Activated naive CD8-positive, alpha-beta T cell treated with anti-CD3 and anti-CD28 coated beads, Interleukin-2, amount 10 ng/mL, durations not matched to agents 7 days and 5 days (primary cell): ENCODE measurements around the gene ROBO1. TPM values are rescaled to one million over a fixed set of nuclear protein-coding genes. Genes with fewer than 3 reads are reported as not detected.

Experiments used
- ATAC-seq: fragments of 150-1000 bp; cut with Tn5 transposase; one replicate; pipeline ENCODE4 v1.10.0; 2021; ENCODE audit warnings: low read depth, moderate library complexity
- POLR2A ChIA-PET: fragments of 350-600 bp; sonication (Branson Sonifier 250); formaldehyde crosslinking; loops from one replicate; lab custom pipeline; 2021; ENCODE audit warnings: antibody characterized with exemption; lab: Charles Lee
- DNase-seq: peaks from one replicate; pipeline ENCODE4 v3.0.0; 2021
- H3K27ac Mint-ChIP-seq: one replicate; pipeline ENCODE4 v1.8.0; 2022; ENCODE audit warnings: mild to moderate bottlenecking, mixed read lengths
- H3K27me3 Mint-ChIP-seq: one replicate; pipeline ENCODE4 v1.8.0; 2022; ENCODE audit warnings: mild to moderate bottlenecking, moderate library complexity, mixed read lengths
- H3K36me3 Mint-ChIP-seq: one replicate; pipeline ENCODE4 v1.8.0; 2021; ENCODE audit warnings: mild to moderate bottlenecking, mixed read lengths
- H3K4me1 Mint-ChIP-seq: one replicate; pipeline ENCODE4 v1.8.0; 2021; ENCODE audit warnings: mixed read lengths
- H3K4me3 Mint-ChIP-seq: one replicate; pipeline ENCODE4 v1.8.0; 2022; ENCODE audit warnings: mild to moderate bottlenecking, moderate library complexity, mixed read lengths
- H3K9me3 Mint-ChIP-seq: one replicate; pipeline ENCODE4 v1.8.0; 2021; ENCODE audit warnings: mixed read lengths
- total RNA-seq, 2 experiments: library from RNA; stranded (reverse); gene quantifications; one replicate each; pipeline ENCODE4 v1.2.3, GENCODE V29; 2021

The ROBO1 gene
- total RNA-seq, 2 experiments from 2014 or later = 5.3 to 5.4 TPM

DNA sequence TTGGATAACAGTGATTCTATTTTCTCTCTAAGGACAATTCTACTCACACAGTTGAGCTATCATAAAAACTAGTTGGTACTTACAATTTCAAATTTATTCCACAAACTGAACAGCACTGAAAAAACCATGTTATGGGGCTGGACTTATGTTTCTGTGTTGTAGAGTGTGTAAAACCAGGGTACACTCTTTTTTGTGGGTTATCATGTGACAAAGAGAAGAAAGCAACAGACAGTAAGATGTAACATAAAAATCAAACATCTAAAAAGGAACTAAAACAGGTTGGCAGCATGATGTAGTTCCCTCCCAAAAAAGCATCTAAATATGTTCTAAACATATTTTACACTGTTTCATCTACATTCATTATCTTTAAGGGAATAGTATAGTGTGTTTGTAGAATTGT is 757.9 kb downstream of the ROBO1 start:
- Mint-ChIP-seq H3K9me3 (no peaks in the 10 kb centered on the region), H3K27ac (no peak overlapping the region), H3K4me3 (no peak overlapping the region), H3K36me3 (no peaks in the 10 kb centered on the region), H3K4me1 (peaks cover 4% of the 10 kb centered on the region), H3K27me3 (no peaks in the 10 kb centered on the region)
- DNase-seq (no peak), ATAC-seq (no peak)
- POLR2A ChIA-PET = interaction anchor here (0.6 to 1.0 kb wide), 2 partner anchors 9 to 236 kb away, joined by 3 read pairs; no protein-coding TSS in a partner anchor

DNA sequence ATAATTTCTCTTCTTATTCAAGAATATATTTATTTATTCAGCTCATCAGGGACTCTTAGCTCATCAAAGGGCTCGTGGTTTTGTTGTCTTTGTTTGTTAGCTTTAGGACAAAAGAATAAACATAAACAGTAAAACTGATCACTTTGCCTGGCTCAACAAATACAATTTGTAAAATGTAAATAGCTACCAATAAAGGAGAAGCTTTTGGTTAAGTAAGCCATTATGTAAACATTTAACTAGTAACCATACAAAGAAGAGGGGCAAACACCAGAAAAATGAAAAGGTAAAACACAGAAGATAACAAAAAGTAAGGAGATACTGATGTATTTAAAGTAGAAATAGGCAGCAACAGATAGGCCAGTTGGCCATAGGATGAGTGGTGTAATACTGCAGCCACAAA is 761.7 kb downstream of the ROBO1 start:
- Mint-ChIP-seq H3K27me3 (no peaks in the 10 kb centered on the region), H3K4me1 (peaks cover 4% of the 10 kb centered on the region), H3K9me3 (no peaks in the 10 kb centered on the region), H3K27ac (no peak overlapping the region), H3K4me3 (no peak overlapping the region), H3K36me3 (no peaks in the 10 kb centered on the region)
- DNase-seq (no peak), ATAC-seq (no peak)
- POLR2A ChIA-PET = no interaction called here

DNA sequence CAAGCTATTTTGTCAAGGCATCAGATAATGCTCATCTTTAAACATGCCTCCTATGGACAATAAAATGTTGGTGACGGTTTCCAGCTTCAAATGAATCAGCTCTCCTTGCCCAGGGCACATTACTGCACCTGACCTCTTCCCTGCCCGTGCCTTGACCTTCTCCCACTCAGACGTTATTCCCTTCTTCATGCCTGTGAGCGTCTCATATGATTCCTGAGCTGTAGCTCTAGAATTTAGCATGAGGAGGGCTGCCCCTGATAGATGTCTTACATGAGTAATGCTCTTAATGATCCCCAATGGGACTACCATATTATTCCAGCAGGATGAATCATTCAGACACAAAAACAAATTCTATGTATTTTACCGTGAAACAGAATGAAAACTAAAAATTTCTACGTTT is 762.7 kb downstream of the ROBO1 start:
- ATAC-seq (no peak), DNase-seq (no peak)
- Mint-ChIP-seq H3K27me3 (no peaks in the 10 kb centered on the region), H3K27ac (no peak overlapping the region), H3K4me3 (no peak overlapping the region), H3K9me3 (no peaks in the 10 kb centered on the region), H3K4me1 (peaks cover 3% of the 10 kb centered on the region), H3K36me3 (no peaks in the 10 kb centered on the region)
- POLR2A ChIA-PET = no interaction called here

DNA sequence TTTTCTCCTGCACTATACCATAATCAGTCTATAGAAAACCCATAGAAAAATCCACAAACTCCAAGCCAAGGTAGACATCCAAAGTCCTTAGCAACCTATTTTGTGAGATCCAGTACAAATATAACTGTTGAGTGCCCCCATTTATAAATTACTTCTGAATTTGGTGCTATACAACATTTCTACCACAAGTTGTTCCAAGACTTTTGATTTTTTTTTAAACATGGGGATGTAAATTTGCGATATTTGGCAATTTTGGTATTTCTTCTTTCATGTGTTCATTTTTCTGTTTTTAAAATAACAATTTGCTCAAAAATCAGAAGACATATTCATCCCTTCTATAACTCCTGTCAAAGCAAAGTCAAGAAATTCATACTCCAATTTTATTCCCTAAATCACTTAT is 763.8 kb downstream of the ROBO1 start:
- Mint-ChIP-seq H3K9me3 (no peaks in the 10 kb centered on the region), H3K4me3 (no peak overlapping the region), H3K27me3 (no peaks in the 10 kb centered on the region), H3K36me3 (no peaks in the 10 kb centered on the region), H3K27ac (no peak overlapping the region), H3K4me1 (no peaks in the 10 kb centered on the region)
- DNase-seq (no peak), ATAC-seq (no peak)
- POLR2A ChIA-PET = no interaction called here

DNA sequence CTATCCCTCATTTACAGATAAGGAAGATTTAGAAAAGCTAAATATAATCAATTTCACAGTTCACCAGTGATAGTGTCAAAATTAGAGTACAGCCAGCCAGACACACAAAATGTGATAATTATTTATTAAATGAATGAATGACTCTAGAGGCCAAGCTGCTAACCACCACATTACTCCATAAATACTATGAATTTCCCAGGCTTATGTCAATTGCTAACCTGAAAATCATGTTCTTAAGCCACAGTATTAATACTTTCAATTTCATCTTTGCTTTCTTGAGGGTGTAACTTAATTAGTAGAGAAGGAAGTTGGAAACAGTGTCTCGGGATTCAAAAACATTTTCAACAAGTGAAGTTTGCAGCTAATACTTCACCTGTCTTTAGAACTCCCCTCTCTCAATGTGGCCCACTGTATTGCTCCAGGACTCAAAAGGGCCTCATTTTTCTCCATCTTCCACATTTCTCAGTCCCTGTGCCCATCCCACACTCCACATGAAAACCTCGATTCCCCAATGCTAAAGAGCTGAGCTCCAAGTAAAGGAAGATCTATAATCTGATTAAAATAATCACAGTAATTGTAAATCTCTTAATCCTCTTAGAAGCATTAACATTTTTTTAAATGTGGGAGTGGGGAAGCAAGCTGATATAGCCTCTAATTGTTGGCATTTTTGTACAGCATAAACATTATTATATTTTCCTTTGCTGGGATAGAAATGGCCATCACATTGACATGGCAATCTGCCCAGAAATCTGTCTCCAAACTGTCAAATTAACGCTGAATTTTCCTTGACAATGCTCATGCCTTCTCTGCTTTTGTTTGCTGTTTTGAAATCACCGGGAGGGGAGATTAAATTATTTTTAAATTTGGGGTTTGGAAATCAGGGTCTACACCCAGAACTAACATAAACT is 765.1 kb downstream of the ROBO1 start:
- H3K4me1 Mint-ChIP-seq = no peaks in the 10 kb centered on the region
- POLR2A ChIA-PET = no interaction called here
- no peaks in the 10 kb centered on the region for H3K27me3 Mint-ChIP-seq
- no peaks in the 10 kb centered on the region for H3K36me3 Mint-ChIP-seq
- DNase-seq (no peak), ATAC-seq (no peak)
- no peak overlapping the region for H3K4me3 Mint-ChIP-seq
- H3K27ac Mint-ChIP-seq = no peak overlapping the region
- no peaks in the 10 kb centered on the region for H3K9me3 Mint-ChIP-seq

DNA sequence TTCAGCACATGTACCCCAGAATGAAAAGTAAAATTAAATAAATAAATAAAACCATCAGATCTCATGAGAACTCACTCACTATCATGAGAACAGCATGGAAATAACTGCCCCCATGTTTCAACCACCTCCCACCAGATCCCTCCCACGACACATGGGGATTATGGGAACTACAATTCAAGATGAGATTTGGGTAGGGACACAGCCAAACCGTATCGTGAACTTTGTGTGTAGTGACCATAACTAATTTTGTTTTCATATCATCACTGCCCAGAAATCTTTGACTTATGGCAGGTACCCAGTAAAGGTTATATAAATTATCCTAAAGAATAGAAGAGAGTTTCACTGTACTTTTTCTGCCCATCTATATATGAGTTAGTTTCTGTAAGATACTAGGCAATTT is 766.5 kb downstream of the ROBO1 start:
- no peaks in the 10 kb centered on the region for H3K9me3 Mint-ChIP-seq
- ATAC-seq (no peak), DNase-seq (no peak)
- H3K4me3 Mint-ChIP-seq = no peak overlapping the region
- POLR2A ChIA-PET = no interaction called here
- H3K36me3 Mint-ChIP-seq = no peaks in the 10 kb centered on the region
- H3K27ac Mint-ChIP-seq = no peak overlapping the region
- no peaks in the 10 kb centered on the region for H3K4me1 Mint-ChIP-seq
- no peaks in the 10 kb centered on the region for H3K27me3 Mint-ChIP-seq

DNA sequence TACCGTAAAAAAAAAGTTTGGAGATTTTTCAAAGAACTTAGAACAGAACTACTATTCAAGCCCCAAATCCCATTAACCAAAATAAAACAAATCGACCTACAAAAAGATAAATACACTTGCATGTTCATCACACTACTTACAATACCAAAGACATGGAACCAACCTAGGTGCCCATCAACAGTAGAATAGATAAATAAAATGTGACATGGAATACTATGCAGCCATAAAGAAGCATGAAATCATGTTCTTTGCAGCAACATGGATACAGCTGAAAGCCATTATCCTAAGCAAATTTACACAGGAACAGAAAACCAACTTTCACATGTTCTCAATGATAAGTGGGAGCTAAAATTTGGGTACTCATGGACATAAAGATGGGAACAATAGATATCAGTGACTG is 768.7 kb downstream of the ROBO1 start:
- Mint-ChIP-seq H3K36me3 (no peaks in the 10 kb centered on the region), H3K27me3 (no peaks in the 10 kb centered on the region), H3K4me3 (no peak overlapping the region), H3K4me1 (no peaks in the 10 kb centered on the region), H3K27ac (no peak overlapping the region), H3K9me3 (no peaks in the 10 kb centered on the region)
- POLR2A ChIA-PET = no interaction called here
- no peak for ATAC-seq
- no peak for DNase-seq

DNA sequence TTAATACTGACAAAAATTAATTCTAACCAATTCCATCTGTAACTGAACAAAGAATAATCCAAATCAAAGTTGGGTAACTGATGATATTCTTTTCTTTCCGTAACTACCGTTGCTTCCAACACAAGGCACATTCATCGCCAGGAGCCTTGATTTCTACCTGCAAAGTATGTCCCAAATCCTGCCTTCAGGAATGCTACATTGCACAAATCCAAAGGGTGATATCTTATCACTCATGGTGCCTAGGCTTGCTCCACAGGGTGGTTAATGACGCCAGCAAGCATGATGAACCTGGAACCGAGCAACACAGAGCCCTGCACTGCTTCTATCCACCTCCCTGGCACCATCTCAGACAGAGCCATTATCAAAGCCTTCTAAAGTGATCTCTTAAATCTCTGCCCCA is 772.7 kb downstream of the ROBO1 start:
- Mint-ChIP-seq H3K4me3 (no peak overlapping the region), H3K9me3 (peaks cover 1% of the 10 kb centered on the region), H3K27ac (no peak overlapping the region), H3K4me1 (no peaks in the 10 kb centered on the region), H3K36me3 (no peaks in the 10 kb centered on the region), H3K27me3 (no peaks in the 10 kb centered on the region)
- POLR2A ChIA-PET = no interaction called here
- no peak for ATAC-seq
- no peak for DNase-seq

DNA sequence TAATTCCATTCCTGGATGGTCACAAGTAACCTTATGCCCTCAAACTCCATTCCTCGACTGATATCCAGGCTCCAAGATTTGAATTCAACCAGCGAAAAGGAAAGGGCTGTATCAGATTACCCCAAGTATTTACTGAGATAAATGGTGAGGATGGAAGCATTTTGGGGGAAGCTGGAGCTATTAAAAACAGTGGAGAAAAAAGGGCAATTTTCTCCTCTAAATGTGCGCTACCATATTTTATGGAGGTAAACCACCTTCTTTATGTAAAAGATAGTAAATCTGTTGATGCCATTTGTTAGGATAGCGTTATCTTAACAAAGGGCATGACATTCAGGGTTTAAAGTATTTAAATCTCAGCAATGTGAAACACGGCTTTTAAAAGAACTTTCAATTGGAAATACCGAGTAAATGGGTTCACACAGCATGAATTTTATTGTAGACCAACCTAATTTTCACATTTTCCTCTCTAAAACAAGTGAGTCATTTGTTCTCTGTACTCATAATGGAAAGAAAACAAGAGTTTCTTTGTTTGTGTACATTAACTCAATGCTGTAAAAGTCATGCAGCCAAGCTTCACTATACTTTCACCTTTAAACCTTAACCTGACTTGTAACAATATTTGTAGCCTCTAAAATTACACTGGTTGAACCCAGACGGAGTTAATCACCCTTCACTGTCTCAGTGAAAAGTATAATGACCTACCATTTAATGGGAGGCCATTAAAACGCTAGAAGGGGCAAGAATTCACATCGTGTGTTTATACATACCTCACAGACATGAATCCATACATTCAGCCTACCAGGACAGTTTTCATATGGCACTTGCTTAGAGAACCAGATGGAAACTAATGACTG is 773.4 kb downstream of the ROBO1 start:
- ATAC-seq (no peak), DNase-seq (no peak)
- no peaks in the 10 kb centered on the region for H3K4me1 Mint-ChIP-seq
- no peaks in the 10 kb centered on the region for H3K27me3 Mint-ChIP-seq
- H3K9me3 Mint-ChIP-seq = peaks cover 1% of the 10 kb centered on the region
- H3K27ac Mint-ChIP-seq = no peak overlapping the region
- H3K4me3 Mint-ChIP-seq = no peak overlapping the region
- no peaks in the 10 kb centered on the region for H3K36me3 Mint-ChIP-seq
- POLR2A ChIA-PET = no interaction called here

DNA sequence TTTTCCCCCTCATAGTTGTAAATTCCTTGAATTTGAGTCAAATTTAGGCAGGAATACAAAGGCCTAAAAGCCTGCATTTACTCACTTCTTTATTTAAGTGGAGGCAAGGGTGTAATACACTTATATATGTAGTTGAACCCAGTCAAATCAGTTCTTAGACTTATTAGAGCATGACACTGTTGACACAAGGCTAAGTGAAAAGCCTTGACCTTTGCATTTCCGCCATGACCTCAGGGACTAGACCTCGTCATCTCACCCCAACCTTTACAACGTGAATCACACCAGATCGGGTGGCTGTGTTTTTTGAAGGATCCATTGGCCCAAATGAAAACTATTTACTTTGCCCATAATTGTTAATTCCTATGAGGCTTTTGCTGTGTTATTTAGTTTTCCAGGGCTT is 774.4 kb downstream of the ROBO1 start:
- ATAC-seq (no peak), DNase-seq (no peak)
- no peak overlapping the region for H3K4me3 Mint-ChIP-seq
- H3K27me3 Mint-ChIP-seq = no peaks in the 10 kb centered on the region
- no peaks in the 10 kb centered on the region for H3K36me3 Mint-ChIP-seq
- peaks cover 1% of the 10 kb centered on the region for H3K9me3 Mint-ChIP-seq
- no peak overlapping the region for H3K27ac Mint-ChIP-seq
- POLR2A ChIA-PET = no interaction called here
- H3K4me1 Mint-ChIP-seq = no peaks in the 10 kb centered on the region

DNA sequence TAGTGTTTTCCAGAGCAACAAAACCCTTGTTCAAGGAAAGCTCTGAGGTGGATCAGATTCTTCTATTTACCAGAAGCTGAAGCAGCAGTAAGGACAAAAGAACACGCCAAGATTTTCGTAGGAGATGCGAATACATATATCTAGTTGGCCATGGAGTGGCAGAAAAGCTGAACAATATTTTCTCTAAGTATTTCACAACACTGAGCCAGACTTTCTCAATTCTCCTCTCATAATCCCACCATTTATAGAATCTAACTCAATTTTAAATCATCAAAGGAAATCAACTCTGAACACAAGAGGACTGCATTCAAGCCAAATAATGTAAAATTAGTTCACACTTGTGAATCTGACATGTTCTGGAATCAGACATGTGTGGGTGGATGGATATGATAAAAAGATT is 775.0 kb downstream of the ROBO1 start:
- DNase-seq (no peak), ATAC-seq (no peak)
- POLR2A ChIA-PET = no interaction called here
- no peak overlapping the region for H3K27ac Mint-ChIP-seq
- no peaks in the 10 kb centered on the region for H3K4me1 Mint-ChIP-seq
- H3K36me3 Mint-ChIP-seq = no peaks in the 10 kb centered on the region
- no peaks in the 10 kb centered on the region for H3K27me3 Mint-ChIP-seq
- no peak overlapping the region for H3K4me3 Mint-ChIP-seq
- H3K9me3 Mint-ChIP-seq = peaks cover 1% of the 10 kb centered on the region

DNA sequence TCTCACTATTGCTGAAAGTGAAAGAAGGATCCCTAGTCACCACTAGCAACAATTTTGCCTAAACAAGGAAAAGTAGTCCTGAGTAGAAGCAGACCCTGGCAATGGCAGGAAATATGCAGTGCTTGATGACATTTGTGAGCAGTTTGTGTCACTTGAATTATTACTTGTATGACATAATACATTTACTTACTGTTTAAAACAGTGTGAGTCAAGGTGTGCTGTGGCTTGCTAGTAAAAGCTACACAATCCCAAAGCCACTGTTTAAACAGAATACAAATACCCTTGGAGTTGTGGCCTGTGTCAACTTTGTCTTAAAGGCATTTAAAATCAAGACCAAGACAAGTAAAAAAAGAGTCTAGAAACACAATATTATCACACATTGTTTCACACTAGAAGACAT is 775.4 kb downstream of the ROBO1 start:
- no peak for DNase-seq
- POLR2A ChIA-PET = no interaction called here
- peaks cover 1% of the 10 kb centered on the region for H3K9me3 Mint-ChIP-seq
- no peaks in the 10 kb centered on the region for H3K36me3 Mint-ChIP-seq
- H3K27ac Mint-ChIP-seq = no peak overlapping the region
- ATAC-seq = no peak
- no peaks in the 10 kb centered on the region for H3K4me1 Mint-ChIP-seq
- no peaks in the 10 kb centered on the region for H3K27me3 Mint-ChIP-seq
- H3K4me3 Mint-ChIP-seq = no peak overlapping the region

DNA sequence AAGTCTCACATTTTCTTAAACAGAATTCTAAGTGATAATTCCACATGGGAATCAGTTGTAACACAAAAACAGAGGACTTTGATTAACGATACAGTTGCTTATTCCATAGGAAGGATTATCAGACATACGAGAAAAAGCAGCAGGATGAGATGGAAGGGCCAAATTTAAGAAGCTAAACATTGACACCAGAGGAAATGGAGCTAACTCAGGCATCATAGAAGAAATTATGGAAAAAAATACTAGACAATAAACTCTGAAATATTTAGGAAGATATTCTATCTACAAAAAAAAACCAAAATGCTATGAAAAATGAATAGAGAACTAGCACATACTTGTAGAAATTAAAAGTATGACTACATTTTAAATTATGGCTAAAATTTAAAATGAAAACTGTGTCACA is 776.1 kb downstream of the ROBO1 start:
- ATAC-seq = no peak

DNA sequence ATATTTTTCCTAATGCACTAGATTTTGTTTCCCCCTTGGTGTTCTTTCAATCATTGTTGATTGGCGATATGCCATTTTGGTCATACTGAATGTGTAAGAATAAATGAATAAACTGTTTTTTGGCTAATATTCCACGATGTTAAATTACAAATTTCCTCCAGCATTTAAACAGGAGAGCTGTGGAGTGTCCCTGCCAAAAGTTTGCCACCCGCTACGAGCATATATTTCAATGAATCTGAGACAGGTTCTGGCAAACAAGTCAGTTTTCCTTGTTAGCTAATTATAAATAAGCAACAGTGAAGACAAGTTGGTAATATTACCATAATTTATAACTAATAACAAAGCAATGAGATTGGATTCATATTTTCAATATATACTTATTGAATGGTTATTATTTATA is 777.6 kb downstream of the ROBO1 start:
- H3K27me3 Mint-ChIP-seq = no peaks in the 10 kb centered on the region
- ATAC-seq (no peak), DNase-seq (no peak)
- no peaks in the 10 kb centered on the region for H3K4me1 Mint-ChIP-seq
- H3K9me3 Mint-ChIP-seq = peaks cover 4% of the 10 kb centered on the region
- POLR2A ChIA-PET = no interaction called here
- no peak overlapping the region for H3K4me3 Mint-ChIP-seq
- H3K27ac Mint-ChIP-seq = no peak overlapping the region
- H3K36me3 Mint-ChIP-seq = no peaks in the 10 kb centered on the region

More for the DNA sequence above, 776.1 kb downstream of the ROBO1 start:
- Mint-ChIP-seq H3K4me3 (no peak overlapping the region), H3K9me3 (peaks cover 1% of the 10 kb centered on the region), H3K36me3 (no peaks in the 10 kb centered on the region), H3K27ac (no peak overlapping the region), H3K4me1 (no peaks in the 10 kb centered on the region), H3K27me3 (no peaks in the 10 kb centered on the region)
- POLR2A ChIA-PET = no interaction called here
- no peak for DNase-seq
